Nucleus accumbens (tissue), 56 donors: Measurements from ENCODE around the gene RHBDL3.
"Not testable (repeated sequence)": the region's sequence is repeated elsewhere in the genome, so short reads cannot be mapped to it uniquely, and the experiment has no call there.

Source experiments
- DNase-seq, 56 donors: peaks; one replicate each; lab custom pipeline; 2025; lab: John Stamatoyannopoulos, UW

Gene RHBDL3

GRCh38 chr17:32288615-32289014 lies 23.0 kb downstream of the RHBDL3 start:
- DNase-seq = no peak

- DNase-seq = no peak
Observed at GRCh38 chr17:32289471-32290070, 23.9 kb downstream of the RHBDL3 start.

- no peak for DNase-seq
Observed at GRCh38 chr17:32292094-32292493, 26.5 kb downstream of the RHBDL3 start.

GRCh38 chr17:32297424-32297823 lies 31.8 kb downstream of the RHBDL3 start:
- no peak for DNase-seq

GRCh38 chr17:32297860-32298259 lies 32.2 kb downstream of the RHBDL3 start:
- DNase-seq = no peak

GRCh38 chr17:32298298-32298697 lies 32.7 kb downstream of the RHBDL3 start:
- no peak for DNase-seq

GRCh38 chr17:32298721-32299579 lies 33.3 kb downstream of the RHBDL3 start:
- DNase-seq = no peak

GRCh38 chr17:32299580-32300164 lies 34.0 kb downstream of the RHBDL3 start:
- DNase-seq = no peak

- DNase-seq = no peak
Observed at GRCh38 chr17:32302037-32302436, 36.4 kb downstream of the RHBDL3 start.

- DNase-seq = no peak
Observed at GRCh38 chr17:32302860-32303649, 37.4 kb downstream of the RHBDL3 start.

GRCh38 chr17:32303781-32304288 lies 38.2 kb downstream of the RHBDL3 start:
- DNase-seq = peak in 1 of 56 donors; percentile 9

GRCh38 chr17:32305049-32305448 lies 39.4 kb downstream of the RHBDL3 start:
- no peak for DNase-seq

- DNase-seq = no peak
Observed at GRCh38 chr17:32307658-32308057, 42.0 kb downstream of the RHBDL3 start.

- DNase-seq = peak in 2 of 56 donors; percentile 6 to 13
Observed at GRCh38 chr17:32311028-32311536, 45.5 kb downstream of the RHBDL3 start.

- DNase-seq = no peak
Observed at GRCh38 chr17:32314636-32315035, 49.0 kb downstream of the RHBDL3 start.

- no peak for DNase-seq
Observed at GRCh38 chr17:32315171-32315570, 49.5 kb downstream of the RHBDL3 start.

- not testable (repeated sequence) for DNase-seq
Observed at GRCh38 chr17:32316653-32317052, 51.0 kb downstream of the RHBDL3 start.

GRCh38 chr17:32317353-32317752 lies 51.7 kb downstream of the RHBDL3 start:
- DNase-seq = no peak

- no peak for DNase-seq
Observed at GRCh38 chr17:32318071-32318470, 52.4 kb downstream of the RHBDL3 start.

GRCh38 chr17:32319548-32319905 lies 53.9 kb downstream of the RHBDL3 start:
- DNase-seq = peak in 45 of 56 donors; percentile 5 to 81 (median 43)
